GM12872 (cell line): ENCODE results near the gene VLDLR.

ENCODE experiments used
- CTCF ChIP-seq: IDR thresholded peaks from 3 replicates; pipeline ENCODE4 v1.5.1; 2011; ENCODE audit warnings: low read depth, mild to moderate bottlenecking, low read length, moderate library complexity; ENCODE audit not compliant: insufficient read depth

The VLDLR gene

GRCh38 chr9:2630158-2630557, 8.6 kb downstream of the VLDLR start:
- TF ChIP-seq CTCF = no peak

- TF ChIP-seq CTCF = no peak
These were observed 9.7 kb downstream of the VLDLR start for GRCh38 chr9:2631263-2631662.

GRCh38 chr9:2634153-2634552, 12.6 kb downstream of the VLDLR start:
- TF ChIP-seq CTCF = no peak

- no peak for TF ChIP-seq CTCF
These were observed 13.2 kb downstream of the VLDLR start for GRCh38 chr9:2634818-2635217.

GRCh38 chr9:2635922-2636321, 14.3 kb downstream of the VLDLR start:
- TF ChIP-seq CTCF = no peak

DNA sequence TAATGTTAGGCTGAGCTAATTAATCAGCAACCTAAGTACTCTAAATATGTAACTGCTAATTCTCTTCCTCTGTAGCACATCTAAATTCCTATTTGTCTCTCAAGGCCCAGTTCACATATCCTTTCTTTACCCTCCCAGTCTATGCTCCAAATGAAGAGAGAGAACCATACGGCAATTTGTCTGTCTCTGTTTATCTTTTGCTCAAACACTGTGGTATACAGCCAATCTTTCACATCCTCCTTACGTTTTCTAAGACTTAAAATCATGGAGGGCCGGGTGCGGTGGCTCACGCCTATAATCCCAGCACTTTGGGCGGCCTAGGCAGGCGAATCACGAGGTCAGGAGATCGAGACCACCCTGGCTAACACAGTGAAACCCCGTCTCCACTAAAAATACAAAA, 15.8 kb downstream of the VLDLR start:
- TF ChIP-seq CTCF = no peak

DNA sequence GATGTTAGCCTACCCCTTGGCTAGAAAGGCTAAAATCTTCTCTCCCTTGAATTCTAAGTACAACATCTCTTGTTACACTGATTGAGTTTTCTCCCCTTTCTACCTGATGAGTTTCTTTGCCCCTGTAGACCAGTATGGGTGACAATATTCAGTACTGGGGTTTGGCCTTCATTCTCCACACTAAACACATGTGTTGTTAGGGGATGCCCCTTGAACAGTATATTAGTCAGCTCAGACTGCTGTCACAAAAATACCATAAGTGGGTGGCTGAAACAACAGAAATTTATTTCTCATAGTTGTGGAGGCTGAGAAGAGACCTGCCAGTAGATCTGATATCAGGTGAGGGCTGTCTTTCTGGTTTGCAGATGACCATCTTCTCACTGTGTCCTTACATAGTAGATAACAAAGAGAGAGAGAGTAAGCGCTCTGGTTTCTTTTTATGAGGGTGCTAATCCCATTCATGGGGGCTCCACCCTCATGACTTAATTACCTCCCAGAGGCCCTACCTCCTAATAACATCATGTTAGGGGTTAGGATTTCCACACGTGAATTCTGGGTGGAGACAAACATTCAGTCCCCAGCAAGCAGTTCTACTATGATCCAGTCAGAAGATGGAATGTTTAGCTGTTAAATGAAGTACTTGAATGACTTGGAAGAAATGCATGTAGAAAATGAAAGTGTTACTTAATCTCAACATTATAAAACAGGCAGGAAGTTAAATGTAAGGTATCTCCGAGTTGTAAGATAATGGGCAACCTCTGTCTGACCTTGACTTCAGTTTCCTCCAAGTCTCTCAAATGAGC, 17.5 kb downstream of the VLDLR start:
- no peak for TF ChIP-seq CTCF
